K562 (cell line): Measurements from ENCODE around the gene GIPC3. TPM values are rescaled to one million over a fixed set of nuclear protein-coding genes. Genes with fewer than 3 reads are reported as not detected.

Experiments used
- BHLHE40 ChIP-seq: IDR thresholded peaks from 2 replicates; pipeline ENCODE4 v1.6.1; 2011; ENCODE audit warnings: low read length, improper control_type of control experiment
- CBX1 ChIP-seq: sonication (generic); IDR thresholded peaks from 2 replicates; pipeline ENCODE4 v1.6.1; 2016; ENCODE audit warnings: antibody characterized with exemption, low read depth, mild to moderate bottlenecking
- DPF2 ChIP-seq: fragments of 450-650 bp; IDR thresholded peaks from 2 replicates; pipeline ENCODE4 v1.6.1; 2016
- E2F3 ChIP-seq: fragments of 250-450 bp; sonication (Bioruptor Pico); IDR thresholded peaks from 2 replicates; pipeline ENCODE4 v1.4.0; 2020; ENCODE audit warnings: mild to moderate bottlenecking
- EWSR1 ChIP-seq: fragments of 450-650 bp; IDR thresholded peaks from 2 replicates; pipeline ENCODE4 v1.6.1; 2018; ENCODE audit warnings: borderline replicate concordance, mild to moderate bottlenecking, low read depth, moderate library complexity; ENCODE audit not compliant: partially characterized antibody
- GABPA ChIP-seq: fragments of 200-800 bp; sonication (Bioruptor generic); conservative IDR thresholded peaks from 2 replicates; pipeline ENCODE4 v1.6.1; 2016; ENCODE audit warnings: low read depth, missing genetic modification characterization, missing compliant biosample characterization
- HEY1 ChIP-seq: fragments of 250-450 bp; sonication (Bioruptor Pico); IDR thresholded peaks from 2 replicates; pipeline ENCODE4 v1.5.0; 2020; ENCODE audit warnings: mild to moderate bottlenecking, moderate library complexity, borderline replicate concordance
- HNRNPK ChIP-seq: fragments of 200-400 bp; formaldehyde crosslinking; IDR thresholded peaks from one replicate; pipeline ENCODE4 v1.6.1; 2018; ENCODE audit warnings: mild to moderate bottlenecking, low read depth, low read length; ENCODE audit not compliant: poor library complexity, severe bottlenecking
- HNRNPL ChIP-seq: fragments of 200-400 bp; formaldehyde crosslinking; IDR thresholded peaks from 2 replicates; pipeline ENCODE4 v1.6.1; 2017; ENCODE audit warnings: low read depth, mild to moderate bottlenecking, low read length
- KLF13 ChIP-seq: fragments of 450-650 bp; IDR thresholded peaks from 2 replicates; pipeline ENCODE4 v1.6.1; 2016; ENCODE audit warnings: missing genetic modification characterization, low read depth, mild to moderate bottlenecking, missing compliant biosample characterization, moderate library complexity, borderline replicate concordance
- LARP7 ChIP-seq: fragments of 450-650 bp; IDR thresholded peaks from 2 replicates; pipeline ENCODE4 v1.6.1; 2016
- MECOM ChIP-seq: fragments of 250-450 bp; sonication (Bioruptor Pico); IDR thresholded peaks from 2 replicates; pipeline ENCODE4 v1.8.0; 2022; ENCODE audit warnings: inconsistent platforms
- NR2C1 ChIP-seq, 2 experiments: fragments of 450-650 bp; IDR thresholded peaks; 2 replicates each; pipeline ENCODE4 v1.6.1; 2017; ENCODE audit warnings: mild to moderate bottlenecking in 2 of 2, antibody characterized with exemption in 1 of 2, inconsistent platforms in 1 of 2, missing compliant biosample characterization in 1 of 2, missing genetic modification characterization in 1 of 2
- PHB ChIP-seq: fragments of 250-450 bp; sonication (Bioruptor Pico); IDR thresholded peaks from 2 replicates; pipeline ENCODE4 v1.5.0; 2021
- RBM14 ChIP-seq: fragments of 200-400 bp; formaldehyde crosslinking; IDR thresholded peaks from 2 replicates; pipeline ENCODE4 v1.6.1; 2018; ENCODE audit warnings: low read depth, mild to moderate bottlenecking, low read length, moderate library complexity, borderline replicate concordance; ENCODE audit not compliant: insufficient read depth
- SETDB1 ChIP-seq: IDR thresholded peaks from one replicate; pipeline ENCODE4 v1.6.1; 2012; ENCODE audit warnings: low read length, control low read depth, inconsistent platforms
- SMAD3 ChIP-seq: fragments of 450-650 bp; formaldehyde crosslinking; conservative IDR thresholded peaks from 2 replicates; pipeline ENCODE4 v1.4.0; 2020; ENCODE audit warnings: mild to moderate bottlenecking
- SMARCA5 ChIP-seq: fragments of 450-650 bp; IDR thresholded peaks from 2 replicates; pipeline ENCODE4 v1.6.1; 2016
- SMARCC2 ChIP-seq: fragments of 450-650 bp; IDR thresholded peaks from 2 replicates; pipeline ENCODE4 v1.6.1; 2017; ENCODE audit warnings: antibody characterized with exemption, moderate library complexity, mild to moderate bottlenecking, low read depth
- ZNF384 ChIP-seq: IDR thresholded peaks from 2 replicates; pipeline ENCODE4 v1.6.1; 2012; ENCODE audit warnings: low read depth, low read length, improper control_type of control experiment
- ZNF589 ChIP-seq: fragments of 200-800 bp; sonication (Bioruptor generic); IDR thresholded peaks from 2 replicates; pipeline ENCODE4 v1.6.1; 2016; ENCODE audit warnings: low read depth, missing genetic modification characterization, missing compliant biosample characterization
- ZNF780A ChIP-seq: fragments of 250-450 bp; sonication (Bioruptor Pico); IDR thresholded peaks from 2 replicates; pipeline ENCODE4 v1.5.0; 2021; ENCODE audit warnings: mild to moderate bottlenecking
- polyA plus RNA-seq, 8 experiments: library from polyadenylated mRNA; depleted of rRNA in 4 of 8; stranded (reverse) in 5 of 8; unstranded in 3 of 8; fragments of >200 nt; fragmentation: Nextera tagmentation in 2 of 8; fragmentation: Illumina TruSeq in 1 of 8; extraction: Ambion mirVana in 2 of 8; extraction: Trizol in 1 of 8; gene quantifications; 2 replicates each; pipeline versions ENCODE4 v1.2.1 to v1.2.3, GENCODE V29; 2011 to 2014; ENCODE audit warnings: inconsistent platforms in 1 of 8, missing spikeins in 1 of 8
- total RNA-seq, 7 experiments: library from RNA; depleted of rRNA in 6 of 7; stranded (reverse); fragments of >200 nt in 6 of 7; fragmentation: Illumina TruSeq in 2 of 7; extraction: Trizol in 2 of 7; gene quantifications; 2 replicates each; pipeline versions ENCODE4 v1.2.1 to v1.2.3, GENCODE V29; 2011 to 2021; ENCODE audit warnings: low replicate concordance in 1 of 7
- TF ChIP-seq, protein P1 (sequence below): fragments of 450-650 bp; IDR thresholded peaks from 2 replicates; pipeline ENCODE4 v1.6.1; 2016; ENCODE audit warnings: antibody characterized with exemption
- TF ChIP-seq, protein P2 (sequence below): fragments of 250-450 bp; sonication (Bioruptor Pico); IDR thresholded peaks from 2 replicates; pipeline ENCODE4 v1.5.0; 2021; ENCODE audit warnings: mild to moderate bottlenecking, borderline replicate concordance
- TF ChIP-seq, protein P3 (sequence below): fragments of 250-450 bp; sonication (Bioruptor Pico); IDR thresholded peaks from 2 replicates; pipeline ENCODE4 v1.8.0; 2021; ENCODE audit warnings: moderate library complexity, mild to moderate bottlenecking, inconsistent platforms

GIPC3 gene
- total and polyA plus RNA-seq, 9 of the 15 experiments (the other 6 are each of a cell fraction or from before 2014, with no cell fraction given), result 0.03 to 3.6 (median 1.5) TPM; not detected in 1

DNA sequence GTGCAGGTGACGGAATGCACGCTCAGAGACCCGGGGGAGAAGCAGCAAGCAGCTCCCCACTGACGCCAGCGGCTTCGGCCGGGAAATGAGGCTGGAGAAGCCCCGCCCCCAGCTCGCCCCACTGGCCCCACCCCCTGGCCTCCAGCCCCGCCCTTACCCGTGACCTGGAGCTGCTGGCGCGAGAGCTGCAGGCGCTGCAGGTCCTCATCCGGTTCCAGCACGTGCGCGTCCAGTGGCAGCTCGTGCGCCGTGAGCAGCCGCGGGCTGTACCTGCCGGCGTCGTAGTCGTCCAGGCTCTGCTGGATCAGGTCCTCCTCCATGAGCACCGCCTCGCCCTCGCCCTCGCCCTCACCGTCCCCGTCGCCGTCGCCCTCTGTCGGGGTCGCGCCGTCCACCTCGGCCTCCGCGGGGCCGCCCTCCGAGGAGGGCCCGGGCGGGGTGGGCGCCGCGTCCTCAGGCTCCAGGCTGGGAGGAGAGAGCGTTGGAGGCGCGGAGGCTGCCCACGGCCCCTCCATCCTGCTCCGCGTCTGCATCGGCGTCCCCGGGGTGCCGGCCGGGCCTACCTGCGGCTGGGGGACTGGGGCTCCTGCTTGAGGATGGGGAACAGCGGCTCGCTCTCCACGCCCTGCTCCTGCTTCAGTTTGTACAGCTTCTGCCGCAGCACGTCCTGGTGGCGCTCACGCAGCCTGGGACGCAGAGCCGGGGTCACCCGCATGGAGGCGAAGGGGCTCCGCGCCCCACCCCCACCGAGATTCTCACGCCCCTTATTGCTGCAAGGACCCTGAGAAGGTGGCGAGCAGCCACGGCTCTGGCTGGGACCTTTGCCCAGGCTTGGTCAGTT is 27.8 kb downstream of the GIPC3 start (continued):
- TF ChIP-seq SMARCA5, result no peak
- TF ChIP-seq CBX1, result peak; percentile 61; the same call in 1 of the 2 replicates
- TF ChIP-seq, protein P1, sequence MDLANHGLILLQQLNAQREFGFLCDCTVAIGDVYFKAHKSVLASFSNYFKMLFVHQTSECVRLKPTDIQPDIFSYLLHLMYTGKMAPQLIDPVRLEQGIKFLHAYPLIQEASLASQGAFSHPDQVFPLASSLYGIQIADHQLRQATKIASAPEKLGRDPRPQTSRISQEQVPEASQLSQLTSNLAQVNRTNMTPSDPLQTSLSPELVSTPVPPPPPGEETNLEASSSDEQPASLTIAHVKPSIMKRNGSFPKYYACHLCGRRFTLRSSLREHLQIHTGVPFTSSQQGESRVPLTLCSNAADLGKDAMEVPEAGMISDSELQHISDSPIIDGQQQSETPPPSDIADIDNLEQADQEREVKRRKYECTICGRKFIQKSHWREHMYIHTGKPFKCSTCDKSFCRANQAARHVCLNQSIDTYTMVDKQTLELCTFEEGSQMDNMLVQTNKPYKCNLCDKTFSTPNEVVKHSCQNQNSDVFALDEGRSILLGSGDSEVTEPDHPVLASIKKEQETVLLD, result no peak
- no peak for TF ChIP-seq E2F3
- no peak for TF ChIP-seq HNRNPK
- TF ChIP-seq LARP7, result no peak
- no peak for TF ChIP-seq SMARCC2
- no peak for TF ChIP-seq ZNF384
- TF ChIP-seq MECOM (CRISPR knock-in tag), result peak; percentile 66
- peak; percentile 99 for TF ChIP-seq BHLHE40
- TF ChIP-seq GABPA (tag), result peak; percentile 28; the same call in 1 of the 2 replicates
- TF ChIP-seq RBM14, result no peak
- TF ChIP-seq PHB (CRISPR knock-in tag), result no peak
- TF ChIP-seq ZNF780A (CRISPR knock-in tag), result no peak
- no peak for TF ChIP-seq SETDB1
- TF ChIP-seq HEY1 (CRISPR knock-in tag), result no peak
- TF ChIP-seq DPF2, result no peak
- no peak for TF ChIP-seq EWSR1
- no peak for TF ChIP-seq KLF13
- TF ChIP-seq SMAD3, result no peak
- no peak; the same call in 1 of the 2 replicates for TF ChIP-seq HNRNPL
- TF ChIP-seq ZNF589, result peak; percentile 61; the same call in 1 of the 2 replicates
- TF ChIP-seq NR2C1 (IDR thresholded peaks at IDR 0.05), result no peak
- peak; percentile 43; the same call in 1 of the 2 replicates for TF ChIP-seq NR2C1 (tag; IDR thresholded peaks at IDR 0.05)
- TF ChIP-seq, protein P2, sequence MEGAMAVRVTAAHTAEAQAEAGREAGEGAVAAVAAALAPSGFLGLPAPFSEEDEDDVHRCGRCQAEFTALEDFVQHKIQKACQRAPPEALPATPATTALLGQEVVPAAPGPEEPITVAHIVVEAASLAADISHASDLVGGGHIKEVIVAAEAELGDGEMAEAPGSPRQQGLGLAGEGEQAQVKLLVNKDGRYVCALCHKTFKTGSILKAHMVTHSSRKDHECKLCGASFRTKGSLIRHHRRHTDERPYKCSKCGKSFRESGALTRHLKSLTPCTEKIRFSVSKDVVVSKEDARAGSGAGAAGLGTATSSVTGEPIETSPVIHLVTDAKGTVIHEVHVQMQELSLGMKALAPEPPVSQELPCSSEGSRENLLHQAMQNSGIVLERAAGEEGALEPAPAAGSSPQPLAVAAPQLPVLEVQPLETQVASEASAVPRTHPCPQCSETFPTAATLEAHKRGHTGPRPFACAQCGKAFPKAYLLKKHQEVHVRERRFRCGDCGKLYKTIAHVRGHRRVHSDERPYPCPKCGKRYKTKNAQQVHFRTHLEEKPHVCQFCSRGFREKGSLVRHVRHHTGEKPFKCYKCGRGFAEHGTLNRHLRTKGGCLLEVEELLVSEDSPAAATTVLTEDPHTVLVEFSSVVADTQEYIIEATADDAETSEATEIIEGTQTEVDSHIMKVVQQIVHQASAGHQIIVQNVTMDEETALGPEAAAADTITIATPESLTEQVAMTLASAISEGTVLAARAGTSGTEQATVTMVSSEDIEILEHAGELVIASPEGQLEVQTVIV (CRISPR knock-in tag), result no peak
- TF ChIP-seq, protein P3, sequence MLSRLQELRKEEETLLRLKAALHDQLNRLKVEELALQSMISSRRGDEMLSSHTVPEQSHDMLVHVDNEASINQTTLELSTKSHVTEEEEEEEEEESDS (CRISPR knock-in tag), result no peak
